Measurements from ENCODE around the gene ACKR2.
A peak's percentile ranks its signal among the peaks of the same experiment; 100 is the strongest.

DNA sequence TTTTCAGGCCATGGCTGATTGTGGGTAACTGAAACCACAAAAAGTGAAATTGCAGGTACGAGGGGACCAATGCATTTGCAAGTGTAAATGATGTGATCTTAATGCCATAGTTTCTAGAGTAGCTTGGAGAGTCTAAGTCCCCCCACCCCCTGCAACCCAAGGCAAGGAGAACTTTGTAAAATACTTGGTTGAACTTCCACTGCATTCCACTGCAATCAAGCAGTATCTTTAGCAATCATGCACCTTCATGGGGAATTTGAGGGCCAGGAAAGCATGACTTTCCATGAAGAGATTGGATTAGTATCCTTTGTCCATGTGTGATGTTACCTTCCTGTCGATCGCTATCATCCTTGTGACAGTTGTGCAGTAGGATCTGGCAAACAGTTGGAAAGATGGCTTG is 77.8 kb downstream of the ACKR2 start:
- TF ChIP-seq, protein P1, sequence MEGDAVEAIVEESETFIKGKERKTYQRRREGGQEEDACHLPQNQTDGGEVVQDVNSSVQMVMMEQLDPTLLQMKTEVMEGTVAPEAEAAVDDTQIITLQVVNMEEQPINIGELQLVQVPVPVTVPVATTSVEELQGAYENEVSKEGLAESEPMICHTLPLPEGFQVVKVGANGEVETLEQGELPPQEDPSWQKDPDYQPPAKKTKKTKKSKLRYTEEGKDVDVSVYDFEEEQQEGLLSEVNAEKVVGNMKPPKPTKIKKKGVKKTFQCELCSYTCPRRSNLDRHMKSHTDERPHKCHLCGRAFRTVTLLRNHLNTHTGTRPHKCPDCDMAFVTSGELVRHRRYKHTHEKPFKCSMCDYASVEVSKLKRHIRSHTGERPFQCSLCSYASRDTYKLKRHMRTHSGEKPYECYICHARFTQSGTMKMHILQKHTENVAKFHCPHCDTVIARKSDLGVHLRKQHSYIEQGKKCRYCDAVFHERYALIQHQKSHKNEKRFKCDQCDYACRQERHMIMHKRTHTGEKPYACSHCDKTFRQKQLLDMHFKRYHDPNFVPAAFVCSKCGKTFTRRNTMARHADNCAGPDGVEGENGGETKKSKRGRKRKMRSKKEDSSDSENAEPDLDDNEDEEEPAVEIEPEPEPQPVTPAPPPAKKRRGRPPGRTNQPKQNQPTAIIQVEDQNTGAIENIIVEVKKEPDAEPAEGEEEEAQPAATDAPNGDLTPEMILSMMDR (IDR thresholded peaks at IDR 0.05), result peak in 1 of 3 experiments; percentile 6
- no peak for TF ChIP-seq POLR2A (IDR thresholded peaks at IDR 0.05)
- TF ChIP-seq POLR2AphosphoS5 (IDR thresholded peaks at IDR 0.05; ENCODE audit: insufficient read depth in 1 of 2, low read depth in 1 of 2), result no peak
